H9 (cell line): ENCODE results near the gene FRMPD3. TPM values are rescaled to one million over a fixed set of nuclear protein-coding genes. Genes with fewer than 3 reads are reported as not detected.

Experiments used
- DNase-seq: peaks from one replicate; pipeline ENCODE4 v3.0.0-alpha.2; 2017
- H2AFZ ChIP-seq: one replicate; pipeline ENCODE4 v1.6.1; 2013; ENCODE audit warnings: mild to moderate bottlenecking, low read length, control low read depth, moderate library complexity
- H2AK5ac ChIP-seq: 2 replicates; pipeline ENCODE4 v1.6.1; 2013; ENCODE audit warnings: low read length, control low read depth, mixed read lengths; ENCODE audit not compliant: insufficient read length
- H2BK120ac ChIP-seq: one replicate; pipeline ENCODE4 v1.6.1; 2013; ENCODE audit warnings: low read depth, mild to moderate bottlenecking, low read length, control low read depth, inconsistent platforms; ENCODE audit not compliant: poor library complexity, severe bottlenecking
- H2BK12ac ChIP-seq: 2 replicates; pipeline ENCODE4 v1.6.1; 2013; ENCODE audit warnings: low read length, control low read depth, mixed read lengths, low read depth; ENCODE audit not compliant: insufficient read length
- H2BK15ac ChIP-seq: 2 replicates; pipeline ENCODE4 v1.6.1; 2013; ENCODE audit warnings: low read depth, low read length, control low read depth
- H2BK20ac ChIP-seq: one replicate; pipeline ENCODE4 v1.6.1; 2013; ENCODE audit warnings: low read depth, mild to moderate bottlenecking, low read length, control low read depth, inconsistent platforms; ENCODE audit not compliant: poor library complexity, severe bottlenecking
- H2BK5ac ChIP-seq: 2 replicates; pipeline ENCODE4 v1.6.1; 2013; ENCODE audit warnings: low read length, control low read depth, mixed read lengths; ENCODE audit not compliant: insufficient read length
- H3K14ac ChIP-seq: 2 replicates; pipeline ENCODE4 v1.6.1; 2013; ENCODE audit warnings: low read length, control low read depth; ENCODE audit not compliant: insufficient read depth
- H3K18ac ChIP-seq: 2 replicates; pipeline ENCODE4 v1.6.1; 2013; ENCODE audit warnings: low read depth, mild to moderate bottlenecking, mixed read lengths, low read length, control low read depth; ENCODE audit not compliant: insufficient read length
- H3K23ac ChIP-seq: 2 replicates; pipeline ENCODE4 v1.6.1; 2013; ENCODE audit warnings: low read length, control low read depth, mixed read lengths, low read depth; ENCODE audit not compliant: insufficient read length
- H3K23me2 ChIP-seq: 2 replicates; pipeline ENCODE4 v1.6.1; 2013; ENCODE audit warnings: low read depth, mild to moderate bottlenecking, mixed read lengths, low read length, control low read depth; ENCODE audit not compliant: insufficient read length, poor library complexity, severe bottlenecking
- H3K27ac ChIP-seq: 2 replicates; pipeline ENCODE4 v1.5.1; 2013; ENCODE audit warnings: low read length, control low read depth, mixed read lengths, low read depth; ENCODE audit not compliant: insufficient read length
- H3K27me3 ChIP-seq: 2 replicates; pipeline ENCODE4 v1.6.1; 2013; ENCODE audit warnings: low read length, control low read depth, inconsistent platforms; ENCODE audit not compliant: insufficient read depth
- H3K4ac ChIP-seq: 2 replicates; pipeline ENCODE4 v1.6.1; 2013; ENCODE audit warnings: low read depth, mild to moderate bottlenecking, control low read depth, inconsistent platforms, low read length, moderate library complexity
- H3K4me1 ChIP-seq: 2 replicates; pipeline ENCODE4 v1.6.1; 2013; ENCODE audit warnings: low read length, control low read depth, inconsistent platforms; ENCODE audit not compliant: insufficient read depth
- H3K4me2 ChIP-seq: 2 replicates; pipeline ENCODE4 v1.6.1; 2013; ENCODE audit warnings: low read length, control low read depth, mixed read lengths; ENCODE audit not compliant: insufficient read length, insufficient read depth
- H3K56ac ChIP-seq: 2 replicates; pipeline ENCODE4 v1.6.1; 2013; ENCODE audit warnings: low read depth, mild to moderate bottlenecking, mixed read lengths, low read length, control low read depth; ENCODE audit not compliant: insufficient read length
- H3K79me1 ChIP-seq: 2 replicates; pipeline ENCODE4 v1.6.1; 2013; ENCODE audit warnings: low read depth, mild to moderate bottlenecking, moderate library complexity, low read length, control low read depth, inconsistent platforms; ENCODE audit not compliant: insufficient read depth, poor library complexity, severe bottlenecking
- H3K79me2 ChIP-seq: 2 replicates; pipeline ENCODE4 v1.6.1; 2013; ENCODE audit warnings: low read length, control low read depth, inconsistent platforms; ENCODE audit not compliant: insufficient read depth
- H3K9ac ChIP-seq: 2 replicates; pipeline ENCODE4 v1.6.1; 2013; ENCODE audit warnings: low read length, control low read depth, mixed read lengths; ENCODE audit not compliant: insufficient read length; ENCODE audit errors: extremely low read depth
- H3K9me3 ChIP-seq: one replicate; pipeline ENCODE4 v1.6.1; 2013; ENCODE audit warnings: low read depth, low read length, inconsistent platforms; ENCODE audit not compliant: control insufficient read depth
- H3T11ph ChIP-seq: one replicate; pipeline ENCODE4 v1.6.1; 2013; ENCODE audit warnings: mild to moderate bottlenecking, low read length, control low read depth, inconsistent platforms
- H4K20me1 ChIP-seq: one replicate; pipeline ENCODE4 v1.6.1; 2013; ENCODE audit not compliant: control insufficient read depth, insufficient read length, insufficient read depth
- H4K5ac ChIP-seq: 2 replicates; pipeline ENCODE4 v1.6.1; 2013; ENCODE audit warnings: low read depth, mild to moderate bottlenecking, mixed read lengths, low read length, control low read depth; ENCODE audit not compliant: insufficient read length
- H4K8ac ChIP-seq: replicated peaks from 2 replicates; pipeline ENCODE4 v1.6.1; 2013; ENCODE audit warnings: low read length, control low read depth, mixed read lengths, low read depth; ENCODE audit not compliant: insufficient read length
- H4K91ac ChIP-seq: 2 replicates; pipeline ENCODE4 v1.6.1; 2013; ENCODE audit warnings: low read depth, mild to moderate bottlenecking, moderate library complexity, mixed read lengths, low read length, control low read depth; ENCODE audit not compliant: insufficient read length
- H3K27ac Mint-ChIP-seq, 3 experiments: 2 replicates in 2 of 3; 3 replicates in 1 of 3; pipeline ENCODE4 v1.8.0; 2020 to 2021; ENCODE audit warnings: mixed read lengths in 3 of 3, mild to moderate bottlenecking in 1 of 3, moderate library complexity in 1 of 3
- H3K27me3 Mint-ChIP-seq: 2 replicates; pipeline ENCODE4 v1.8.0; 2021; ENCODE audit warnings: low read depth, mild to moderate bottlenecking, moderate library complexity, mixed read lengths
- H3K36me3 Mint-ChIP-seq, 3 experiments: 2 replicates in 2 of 3; 3 replicates in 1 of 3; pipeline ENCODE4 v1.8.0; 2020 to 2021; ENCODE audit warnings: low read depth in 3 of 3, mixed read lengths in 3 of 3; ENCODE audit not compliant: insufficient read depth in 1 of 3
- H3K4me1 Mint-ChIP-seq, 2 experiments: 2 replicates each; pipeline ENCODE4 v1.8.0; 2020; ENCODE audit warnings: mixed read lengths in 2 of 2
- H3K4me3 Mint-ChIP-seq, 2 experiments: 2 replicates in 1 of 2; 3 replicates in 1 of 2; pipeline ENCODE4 v1.8.0; 2020 to 2021; ENCODE audit warnings: mild to moderate bottlenecking in 2 of 2, mixed read lengths in 2 of 2, moderate library complexity in 1 of 2
- H3K9me3 Mint-ChIP-seq, 2 experiments: 2 replicates in 1 of 2; 3 replicates in 1 of 2; pipeline ENCODE4 v1.8.0; 2020; ENCODE audit warnings: mild to moderate bottlenecking in 2 of 2, mixed read lengths in 2 of 2, moderate library complexity in 1 of 2
- CTCF ChIP-seq: fragments of 200-600 bp; sonication (generic); conservative IDR thresholded peaks from 3 replicates; pipeline ENCODE4 v1.8.0; 2021; ENCODE audit warnings: antibody characterized with exemption, mild to moderate bottlenecking
- WGBS: extraction: QIAGEN DNeasy Blood & Tissue Kit; methylation state at CpG from one replicate; pipeline ENCODE4 v1.1.7; 2013; ENCODE audit warnings: missing lambda C conversion rate, low lambda C conversion rate, mixed read lengths; ENCODE audit not compliant: insufficient read length; ENCODE audit errors: extremely low coverage; 5-methylcytosine and 5-hydroxymethylcytosine counted together
- total RNA-seq: library from RNA; stranded (reverse); gene quantifications from 2 replicates; pipeline ENCODE4 v1.2.1, GENCODE V29; 2021

Gene FRMPD3
- total RNA-seq, 1 experiment from 2014 or later = 0.26 TPM

GRCh38 chrX:107420571-107420970 is 28.9 kb upstream of the FRMPD3 start:
- Histone ChIP-seq H4K20me1 (no peaks in the 10 kb centered on the region), H3K18ac (no peak overlapping the region), H3T11ph (no peak overlapping the region), H2AK5ac (no peak overlapping the region), H2BK15ac (no peak overlapping the region), H3K4me1 (no peaks in the 10 kb centered on the region; the same call in 1 of the 2 replicates), H3K23ac (no peak overlapping the region), H3K9ac (no peak overlapping the region), H2AFZ (no peak overlapping the region), H3K23me2 (no peaks in the 10 kb centered on the region), H3K27me3 (no peaks in the 10 kb centered on the region; the same call in 1 of the 2 replicates), H3K14ac (no peak overlapping the region), H3K4me2 (no peak overlapping the region), H4K8ac (no peak overlapping the region), H3K79me1 (no peaks in the 10 kb centered on the region), H2BK12ac (no peak overlapping the region), H4K5ac (no peak overlapping the region), H3K56ac (no peak overlapping the region), H3K27ac (no peak overlapping the region), H2BK20ac (no peak overlapping the region), H3K79me2 (no peaks in the 10 kb centered on the region), H3K9me3 (no peaks in the 10 kb centered on the region), H4K91ac (no peak overlapping the region), H2BK5ac (no peak overlapping the region), H2BK120ac (no peak overlapping the region), H3K4ac (no peak overlapping the region)
- Mint-ChIP-seq H3K27me3 (peaks cover 5% of the 10 kb centered on the region), H3K4me1 (no peaks in the 10 kb centered on the region; a peak in 1 of 4 replicates), H3K4me3 (no peak overlapping the region), H3K27ac (no peak overlapping the region), H3K36me3 (peaks cover 1 to 6% (median 2%) of the 10 kb centered on the region in 3 experiments; a peak in 5 of 7 replicates), H3K9me3 (peaks cover 9 to 43% of the 10 kb centered on the region in 2 experiments)
- no CpG with 5 or more reads among the region's 2 CpGs for WGBS
- TF ChIP-seq CTCF = no peak
- DNase-seq = no peak
